A673 (cell line): ENCODE data around the gene ANO7. TPM values are rescaled to one million over a fixed set of nuclear protein-coding genes. Genes with fewer than 3 reads are reported as not detected.

Experiments used
- BruUV-seq: library from RNA; stranded (reverse); fragments of 400-500 nt; replicated peaks from 2 replicates; lab custom pipeline; 2021; lab: Mats Ljungman, UMichigan
- CTCF ChIA-PET: fragments of 300-600 bp; sonication (Branson Sonifier 250); formaldehyde crosslinking; loops from one replicate; lab custom pipeline; 2022; ENCODE audit warnings: antibody characterized with exemption; lab: Charles Lee
- POLR2A ChIA-PET: fragments of 300-600 bp; sonication (Branson Sonifier 250); formaldehyde crosslinking; loops from one replicate; lab custom pipeline; 2022; ENCODE audit warnings: antibody characterized with exemption; ENCODE audit not compliant: low non-redundant PET; lab: Charles Lee
- DNase-seq: peaks from one replicate; pipeline ENCODE4 v3.0.0-alpha.2; 2015; ENCODE audit warnings: low spot score
- H3K27ac ChIP-seq: fragments of 200-600 bp; sonication (generic); 2 replicates; pipeline ENCODE4 v1.5.1; 2016; ENCODE audit warnings: mixed run types, low read depth, mild to moderate bottlenecking, mixed read lengths, antibody characterized with exemption, low read length; ENCODE audit not compliant: poor library complexity, severe bottlenecking
- H3K27me3 ChIP-seq: fragments of 200-600 bp; sonication (generic); replicated peaks from 2 replicates; pipeline ENCODE4 v1.6.1; 2017; ENCODE audit warnings: mixed run types, low read depth, mild to moderate bottlenecking, mixed read lengths, antibody characterized with exemption, low read length; ENCODE audit not compliant: insufficient read depth, poor library complexity
- H3K36me3 ChIP-seq: fragments of 200-600 bp; sonication (generic); 2 replicates; pipeline ENCODE4 v1.6.1; 2016; ENCODE audit warnings: mixed run types, mild to moderate bottlenecking, mixed read lengths, antibody characterized with exemption, low read length; ENCODE audit not compliant: insufficient read depth, poor library complexity, severe bottlenecking
- H3K4me1 ChIP-seq: fragments of 200-600 bp; sonication (generic); 2 replicates; pipeline ENCODE4 v1.6.1; 2017; ENCODE audit warnings: mixed run types, mild to moderate bottlenecking, mixed read lengths, antibody characterized with exemption, low read length; ENCODE audit not compliant: insufficient read depth, poor library complexity, severe bottlenecking
- H3K4me3 ChIP-seq: fragments of 200-600 bp; sonication (generic); 2 replicates; pipeline ENCODE4 v1.5.1; 2016; ENCODE audit warnings: low read depth, mixed run types, mild to moderate bottlenecking, mixed read lengths, low read length; ENCODE audit not compliant: poor library complexity, severe bottlenecking
- H3K9me3 ChIP-seq: fragments of 200-600 bp; sonication (generic); 2 replicates; pipeline ENCODE4 v1.6.1; 2016; ENCODE audit warnings: mixed run types, low read depth, mild to moderate bottlenecking, mixed read lengths, antibody characterized with exemption, low read length; ENCODE audit not compliant: poor library complexity, severe bottlenecking
- CTCF ChIP-seq: fragments of 300-800, 200-600 bp; sonication (generic); conservative IDR thresholded peaks from 2 replicates; pipeline ENCODE4 v1.5.1; 2017; ENCODE audit warnings: low read depth, mild to moderate bottlenecking, antibody characterized with exemption, low read length, moderate library complexity, mixed read lengths
- EZH2 ChIP-seq: fragments of 200-600 bp; sonication (generic); IDR thresholded peaks from 2 replicates; pipeline ENCODE4 v1.6.1; 2017; ENCODE audit warnings: borderline replicate concordance, low read depth, mild to moderate bottlenecking, mixed read lengths, antibody characterized with exemption, low read length; ENCODE audit not compliant: poor library complexity, severe bottlenecking
- intact Hi-C: fragments of 100-400 bp; cut with micrococcal nuclease; formaldehyde crosslinking; loops from one replicate; pipeline ENCODE4 v1.10.0; 2022; ENCODE audit not compliant: unreplicated experiment
- total RNA-seq: library from RNA; stranded (reverse); gene quantifications from 2 replicates; pipeline ENCODE4 v1.2.3, GENCODE V29; 2021

ANO7 gene
- total RNA-seq, 1 experiment from 2014 or later, result 0.45 TPM

DNA sequence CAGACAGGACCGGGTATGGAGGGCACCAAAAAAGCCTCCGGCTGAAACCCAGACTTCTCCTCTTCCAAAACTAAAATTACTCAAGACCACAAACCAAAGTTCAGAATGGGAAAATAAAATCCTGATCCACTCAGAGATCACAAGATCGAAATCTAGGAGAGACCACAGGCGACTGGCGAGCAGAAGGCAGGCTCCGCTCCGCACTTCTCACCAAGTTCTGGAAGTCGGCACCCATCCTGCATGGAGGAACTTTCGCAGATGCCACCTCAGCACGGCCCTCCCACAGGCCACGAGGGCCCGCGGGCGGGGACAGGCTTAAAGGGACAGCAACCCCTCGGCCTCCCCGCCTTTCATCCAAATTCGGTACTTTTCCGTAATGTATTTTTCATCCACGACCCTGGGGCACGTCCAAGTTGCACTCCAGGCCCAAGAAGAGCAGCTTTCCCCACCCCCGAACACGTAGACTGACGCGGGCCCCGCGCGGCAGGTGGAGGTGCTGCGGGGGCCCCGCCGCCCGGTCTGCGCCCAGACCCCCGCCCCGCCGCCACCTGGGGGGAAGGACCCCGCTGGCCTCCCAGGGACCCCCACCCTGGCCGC lies 83.3 kb downstream of the ANO7 start:
- H3K27ac ChIP-seq, result peak overlapping the region; percentile 89
- ChIA-PET POLR2A (no interaction called here), CTCF (no interaction called here)
- H3K36me3 ChIP-seq, result peaks cover 24% of the 10 kb centered on the region
- intact Hi-C loops, result no loop called here
- H3K27me3 ChIP-seq, result no peaks in the 10 kb centered on the region
- H3K4me1 ChIP-seq, result peaks cover 11% of the 10 kb centered on the region
- no TSS peak for BruUV-seq
- peak overlapping the region; percentile 89 for H3K4me3 ChIP-seq
- no peak for TF ChIP-seq CTCF
- no peak for TF ChIP-seq EZH2
- peaks cover 4% of the 10 kb centered on the region for H3K9me3 ChIP-seq
- peak; percentile 80 for DNase-seq

DNA sequence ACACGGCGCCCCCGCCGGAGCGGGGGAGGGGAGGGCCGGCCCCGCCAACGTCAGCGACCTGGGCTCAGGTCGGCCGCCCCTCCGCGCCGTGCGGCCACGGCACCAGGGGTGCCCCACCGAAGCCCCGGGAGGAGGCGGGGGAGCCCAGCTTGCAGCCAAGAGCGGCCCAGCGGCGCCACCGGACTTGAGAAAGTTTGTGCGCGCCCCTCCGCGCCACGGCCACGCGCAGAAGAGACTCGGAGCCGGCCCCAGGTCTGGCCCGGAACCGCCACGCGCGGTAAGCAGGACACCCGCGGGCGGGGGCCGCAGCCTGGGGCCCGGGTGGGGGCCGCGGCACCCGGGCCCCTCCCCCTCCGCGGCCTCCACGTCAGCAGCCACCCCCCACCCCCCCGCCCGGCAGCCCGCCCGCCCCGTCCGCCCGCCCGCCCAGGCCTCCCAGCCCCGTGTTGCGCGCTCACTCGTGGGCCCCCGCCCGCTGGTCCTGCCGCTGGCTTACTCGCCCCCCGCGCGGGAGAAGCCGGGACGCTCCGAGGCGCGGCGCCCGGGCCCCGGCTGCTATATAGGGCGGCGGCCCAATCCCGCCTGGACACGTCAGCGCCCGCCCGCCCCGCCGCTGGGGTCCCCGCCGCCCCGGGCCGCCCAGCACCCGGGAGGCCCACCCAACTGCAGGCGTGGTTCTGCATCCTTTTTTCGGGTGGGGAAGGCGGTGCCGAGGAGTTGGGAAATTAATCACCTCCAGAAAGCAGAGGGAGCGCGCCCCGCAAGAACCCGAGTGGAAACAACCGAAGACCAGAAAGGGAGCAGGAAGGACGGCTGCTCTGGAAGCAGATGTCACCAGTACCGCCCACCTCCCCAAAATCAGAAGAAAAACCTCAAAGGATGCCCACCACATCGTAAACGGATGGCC lies 84.1 kb downstream of the ANO7 start:
- intact Hi-C loops, result no loop called here
- ChIA-PET POLR2A (no interaction called here), CTCF (no interaction called here)
- BruUV-seq, result no TSS peak
- Histone ChIP-seq H3K9me3 (peaks cover 4% of the 10 kb centered on the region), H3K27ac (peak overlapping the region; percentile 89), H3K4me3 (peak overlapping the region; percentile 89), H3K4me1 (peaks cover 11% of the 10 kb centered on the region), H3K27me3 (no peaks in the 10 kb centered on the region), H3K36me3 (peaks cover 17% of the 10 kb centered on the region)
- TF ChIP-seq EZH2, result no peak
- no peak for TF ChIP-seq CTCF
- DNase-seq, result peak; percentile 78

GRCh38 chr2:241273210-241274020 lies 84.9 kb downstream of the ANO7 start:
- no TSS peak for BruUV-seq
- no peaks in the 10 kb centered on the region for H3K27me3 ChIP-seq
- TF ChIP-seq EZH2 (no peak), CTCF (0 out of 2 replicates have a peak, but pooled peaks have one; percentile 13)
- ChIA-PET CTCF (no interaction called here), POLR2A (interaction anchor here (0.7 kb wide), 1 partner anchor 32 kb away, joined by 3 read pairs; no protein-coding TSS in a partner anchor)
- intact Hi-C loops, result no loop called here
- peak overlapping the region; percentile 89 for H3K4me3 ChIP-seq
- peaks cover 8% of the 10 kb centered on the region for H3K36me3 ChIP-seq
- H3K27ac ChIP-seq, result peak overlapping the region; percentile 28
- peak; percentile 17 for DNase-seq
- H3K4me1 ChIP-seq, result peaks cover 11% of the 10 kb centered on the region
- H3K9me3 ChIP-seq, result peaks cover 4% of the 10 kb centered on the region
